IPS-11a (cell line): Measurements from ENCODE around the gene COLGALT1.
A peak's percentile ranks its signal among the peaks of the same experiment; 100 is the strongest.
"Not testable (repeated sequence)": the region's sequence is repeated elsewhere in the genome, so short reads cannot be mapped to it uniquely, and the experiment has no call there.

ENCODE experiments used
- H3K4me3 ChIP-seq: one replicate; pipeline ENCODE4 v1.5.1; 2013; ENCODE audit warnings: low read depth, low read length, control low read depth

Gene COLGALT1

GRCh38 chr19:17532116-17532515 lies 23.3 kb upstream of the COLGALT1 start:
- H3K4me3 ChIP-seq, result no peak overlapping the region

GRCh38 chr19:17532557-17532956 lies 22.9 kb upstream of the COLGALT1 start:
- H3K4me3 ChIP-seq, result no peak overlapping the region

DNA sequence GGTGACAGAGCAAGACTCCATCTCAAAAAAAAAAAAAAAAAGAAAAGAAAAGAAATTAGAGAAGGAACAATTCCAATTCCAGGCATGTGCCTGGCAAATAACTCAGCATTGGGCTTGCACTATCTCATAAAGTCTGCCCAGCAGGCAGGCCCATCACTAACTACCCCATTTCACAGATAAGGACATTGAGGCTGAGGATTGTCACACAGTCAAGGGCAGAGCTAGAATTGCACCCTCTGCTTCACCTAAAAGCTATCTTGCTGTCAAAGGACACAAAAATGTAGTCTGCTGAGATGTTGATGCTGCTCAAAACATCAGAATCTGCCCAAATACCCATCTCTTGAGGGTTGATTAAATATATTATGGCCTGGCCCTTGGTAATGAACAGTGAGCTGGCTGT lies 20.7 kb upstream of the COLGALT1 start:
- H3K4me3 ChIP-seq, result no peak overlapping the region

DNA sequence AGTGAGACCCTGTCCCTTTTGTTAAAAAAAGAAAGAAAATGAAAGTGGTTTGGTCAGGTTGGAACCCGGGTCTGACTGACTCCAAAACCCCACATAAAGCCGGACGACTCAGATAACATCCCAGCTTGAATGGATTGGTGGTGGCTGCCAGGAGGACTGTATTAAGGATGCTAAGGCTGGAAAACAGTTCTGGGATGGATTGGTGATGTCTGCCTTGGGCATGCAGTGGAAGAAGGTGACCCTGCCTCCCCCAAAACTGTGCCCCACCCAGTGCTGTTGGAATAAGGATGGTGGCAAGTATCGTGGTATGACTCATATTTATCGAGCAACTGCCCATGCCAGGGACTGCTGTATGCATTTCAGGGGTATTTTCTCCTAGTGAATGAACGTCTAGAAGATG lies 18.5 kb upstream of the COLGALT1 start:
- no peak overlapping the region for H3K4me3 ChIP-seq

GRCh38 chr19:17538684-17539237 lies 16.7 kb upstream of the COLGALT1 start:
- H3K4me3 ChIP-seq, result peak overlapping the region; percentile 39

- H3K4me3 ChIP-seq, result peak overlapping the region; percentile 39
Observed at GRCh38 chr19:17539238-17540117, 16.0 kb upstream of the COLGALT1 start.

- H3K4me3 ChIP-seq, result no peak overlapping the region
Observed at GRCh38 chr19:17540174-17540573, 15.3 kb upstream of the COLGALT1 start.

DNA sequence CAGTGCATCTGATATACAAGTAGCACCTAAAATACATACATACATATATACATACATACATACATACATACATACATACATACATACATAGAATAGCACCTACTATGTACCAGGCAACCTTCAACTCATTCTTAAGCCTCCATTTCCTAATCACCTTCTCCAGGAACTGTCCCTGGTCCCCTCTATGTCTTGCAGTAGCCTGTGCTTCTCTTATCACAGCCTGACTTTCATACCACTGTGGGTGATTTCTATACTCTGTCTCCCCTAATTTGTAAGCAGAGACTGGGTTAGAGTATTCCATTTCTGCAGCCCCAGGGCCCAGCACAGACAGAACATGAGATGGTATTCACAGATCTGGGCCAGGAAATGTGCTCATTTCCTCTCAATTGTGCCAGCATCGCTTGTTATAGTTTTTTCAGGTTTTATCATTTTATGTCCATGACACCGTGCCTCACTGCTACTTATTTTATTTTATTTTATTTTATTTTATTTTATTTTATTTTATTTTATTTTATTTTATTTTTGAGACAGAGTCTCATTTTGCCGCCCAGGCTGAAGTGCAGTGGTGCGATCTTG lies 14.2 kb upstream of the COLGALT1 start:
- no peak overlapping the region for H3K4me3 ChIP-seq

DNA sequence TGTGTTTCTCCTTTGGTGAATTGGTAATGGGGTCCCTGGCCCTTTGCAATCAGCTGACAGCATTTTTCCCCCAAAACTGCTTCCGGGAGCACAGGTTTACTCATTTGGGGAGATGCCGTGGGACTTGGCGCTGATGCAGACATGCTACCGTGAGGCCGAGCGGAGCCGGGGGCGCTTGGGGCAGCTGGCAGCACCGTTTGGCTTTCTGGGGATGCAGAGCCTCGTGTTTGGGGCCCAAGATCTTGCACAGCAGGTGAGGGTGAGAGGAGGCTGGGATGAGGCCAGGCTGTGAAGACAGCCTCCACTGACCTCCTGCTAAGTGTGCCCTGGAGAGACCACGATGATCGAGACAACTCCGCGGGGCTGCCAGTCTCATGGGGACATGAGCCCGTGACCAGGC lies 13.4 kb upstream of the COLGALT1 start:
- no peak overlapping the region for H3K4me3 ChIP-seq

DNA sequence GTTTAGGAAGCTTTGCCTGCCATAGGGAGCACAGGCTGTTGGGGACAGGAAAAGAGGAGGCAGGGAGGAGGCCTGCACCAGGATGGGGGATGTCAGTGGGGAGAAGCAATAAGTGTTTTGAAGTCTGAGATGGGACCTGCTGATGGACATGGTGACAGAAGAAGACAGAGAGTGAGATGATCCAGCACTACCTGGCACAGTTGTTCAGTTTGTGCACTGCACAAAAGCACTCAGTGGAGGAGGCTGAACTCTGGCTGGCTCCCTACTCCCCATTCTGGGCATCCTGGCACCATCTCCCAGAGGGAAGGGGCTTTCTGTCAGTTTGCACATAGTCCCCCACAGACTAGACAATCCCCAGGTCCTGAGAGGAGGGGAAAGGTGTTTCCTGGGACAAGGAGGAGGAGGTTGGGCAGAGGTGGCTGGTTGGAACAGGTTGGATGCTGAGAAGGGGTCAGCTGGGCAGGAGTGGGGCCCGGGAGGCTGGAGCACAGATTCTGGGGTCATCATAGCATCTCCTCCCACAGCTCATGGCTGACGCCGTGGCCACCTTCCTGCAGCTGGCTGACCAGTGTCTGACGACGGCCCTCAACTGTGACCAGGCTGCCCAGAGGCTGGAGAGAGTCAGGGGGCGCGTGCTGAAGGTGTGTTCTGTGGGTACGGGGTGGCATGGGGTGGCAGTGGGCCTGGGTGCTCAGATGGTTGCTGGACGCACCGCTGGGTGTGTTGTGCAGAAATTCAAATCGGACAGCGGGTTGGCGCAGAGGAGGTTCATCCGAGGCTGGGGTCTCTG lies 12.5 kb upstream of the COLGALT1 start:
- no peak overlapping the region for H3K4me3 ChIP-seq

GRCh38 chr19:17543986-17544385 lies 11.5 kb upstream of the COLGALT1 start:
- H3K4me3 ChIP-seq, result no peak overlapping the region

GRCh38 chr19:17544418-17544817 lies 11.0 kb upstream of the COLGALT1 start:
- no peak overlapping the region for H3K4me3 ChIP-seq

DNA sequence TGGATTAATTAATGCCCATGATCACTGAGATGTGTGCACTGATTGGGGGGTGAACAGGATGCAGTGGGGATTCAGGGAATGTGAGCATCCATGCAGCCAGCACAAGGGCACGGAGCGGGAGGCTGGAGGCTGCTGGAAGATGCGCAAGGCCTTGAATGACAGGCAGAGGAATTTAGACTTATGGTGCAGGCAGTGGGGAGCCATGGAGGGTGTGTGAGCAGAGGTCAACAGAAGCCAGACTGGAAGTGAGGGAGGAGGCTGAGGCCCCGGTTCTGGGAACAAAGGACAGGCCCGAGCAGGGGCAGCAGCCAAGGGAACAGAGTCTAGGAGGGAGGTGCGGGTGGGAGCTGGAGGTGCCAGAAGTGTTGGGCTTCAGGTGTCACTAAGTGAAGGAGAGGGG lies 7.3 kb upstream of the COLGALT1 start:
- H3K4me3 ChIP-seq, result no peak overlapping the region

DNA sequence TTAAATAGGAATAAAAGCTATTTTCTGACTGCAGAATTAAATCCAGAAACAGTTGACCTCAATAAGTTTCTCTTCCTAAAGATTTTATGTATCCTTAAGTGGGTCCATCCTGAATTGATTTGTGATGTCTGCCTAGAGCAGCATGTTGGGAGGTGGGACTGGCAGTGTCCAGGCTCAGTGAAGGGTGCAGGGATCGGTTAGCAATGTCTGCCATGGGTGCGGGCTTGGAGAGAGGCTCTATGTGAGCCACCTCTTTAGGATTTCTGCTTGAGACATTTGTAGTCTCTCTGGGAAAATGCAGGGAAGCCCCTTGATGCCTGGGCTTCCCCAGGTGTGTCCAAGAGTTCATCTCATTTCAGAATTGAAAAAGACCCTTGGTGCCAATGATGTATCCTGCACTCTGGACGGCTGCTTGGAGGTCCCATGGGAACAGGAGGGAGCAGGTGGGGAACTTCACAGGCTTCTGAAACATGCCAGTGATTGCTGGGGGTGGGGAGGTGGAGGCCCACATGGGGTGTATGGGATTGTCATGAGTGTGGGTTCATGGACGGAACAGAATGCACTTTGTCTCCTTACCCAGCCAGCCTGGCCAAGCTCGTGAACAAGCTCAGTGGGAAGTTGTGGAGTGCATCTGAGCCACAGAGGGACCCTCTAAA lies 6.2 kb upstream of the COLGALT1 start:
- no peak overlapping the region for H3K4me3 ChIP-seq

- no peak overlapping the region for H3K4me3 ChIP-seq
Observed at GRCh38 chr19:17550076-17550667, 5.3 kb upstream of the COLGALT1 start.

DNA sequence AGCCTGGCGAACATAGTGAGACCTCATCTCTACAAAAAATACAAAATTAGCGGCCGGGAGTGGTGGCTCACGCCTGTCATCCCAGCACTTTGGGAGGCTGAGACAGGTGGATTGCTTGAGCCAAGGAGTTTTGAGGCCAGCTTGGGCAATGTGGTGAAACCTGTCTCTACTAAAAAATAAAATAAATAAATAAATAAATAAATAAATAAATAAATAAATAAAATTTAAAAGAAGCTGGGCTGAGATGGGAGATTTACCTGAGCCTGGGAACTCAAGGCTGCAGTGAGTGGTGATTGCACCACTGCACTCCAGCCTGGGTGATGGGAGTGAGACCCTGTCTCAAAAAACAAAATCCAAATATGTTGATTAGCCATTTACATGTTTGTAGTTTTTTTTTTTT lies 2.7 kb upstream of the COLGALT1 start:
- not testable (repeated sequence) for H3K4me3 ChIP-seq

GRCh38 chr19:17553256-17553655 lies 2.2 kb upstream of the COLGALT1 start:
- H3K4me3 ChIP-seq, result no peak overlapping the region

DNA sequence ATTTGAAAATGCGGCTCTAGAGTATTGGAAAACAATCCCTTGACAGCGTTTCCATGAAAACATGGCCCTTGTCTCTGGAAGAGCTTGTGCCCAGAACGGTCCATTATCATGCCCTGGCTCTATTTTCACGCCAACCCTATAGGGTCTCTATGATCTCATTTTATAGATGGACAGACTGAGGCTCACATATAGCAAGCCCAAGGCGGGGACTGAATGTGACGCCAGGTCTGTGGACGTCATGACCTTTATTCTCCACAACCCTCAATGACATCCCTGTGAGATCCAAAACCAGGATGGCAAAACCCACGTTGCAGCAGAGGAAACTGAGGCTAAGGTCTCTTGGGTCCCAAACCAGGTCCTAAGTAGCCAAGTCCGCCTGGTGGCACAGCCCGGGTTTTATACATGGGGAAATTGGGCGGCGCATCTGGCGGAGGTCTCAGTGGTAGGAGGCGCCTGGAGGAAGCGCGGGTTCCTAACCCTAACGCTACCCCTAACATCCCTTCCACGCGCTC lies 425 bp upstream of the COLGALT1 start:
- no peak overlapping the region for H3K4me3 ChIP-seq

GRCh38 chr19:17555929-17556813 lies 722 bp downstream of the COLGALT1 start:
- H3K4me3 ChIP-seq, result peak overlapping the region; percentile 66
